CD8-positive, alpha-beta memory T cell (primary cell): Measurements from ENCODE around the gene DSC2. TPM values are rescaled to one million over a fixed set of nuclear protein-coding genes. Genes with fewer than 3 reads are reported as not detected.
"Not testable (repeated sequence)": the region's sequence is repeated elsewhere in the genome, so short reads cannot be mapped to it uniquely, and the experiment has no call there.

Experiments used
- CTCF ChIA-PET: fragments of 350-600 bp; sonication (Branson Sonifier 250); formaldehyde crosslinking; loops from one replicate; lab custom pipeline; 2021; ENCODE audit warnings: antibody characterized with exemption; lab: Charles Lee
- POLR2A ChIA-PET: fragments of 350-600 bp; sonication (Branson Sonifier 250); formaldehyde crosslinking; loops from one replicate; lab custom pipeline; 2021; ENCODE audit warnings: antibody characterized with exemption; lab: Charles Lee
- DNase-seq, 5 donors: peaks; one replicate each; pipeline versions ENCODE4 v3.0.0 to v3.0.0-alpha.2; 2020 to 2022; ENCODE audit warnings: mixed read lengths in 1 of 5
- H3K27ac ChIP-seq: one replicate; pipeline ENCODE4 v1.7.0; 2013; ENCODE audit warnings: low read depth, mild to moderate bottlenecking, low read length, moderate library complexity
- H3K27me3 ChIP-seq: 2 replicates; pipeline ENCODE4 v1.7.0; 2013; ENCODE audit warnings: low read length, mild to moderate bottlenecking; ENCODE audit not compliant: insufficient read depth, poor library complexity, severe bottlenecking
- H3K36me3 ChIP-seq: 2 replicates; pipeline ENCODE4 v1.7.0; 2013; ENCODE audit warnings: mild to moderate bottlenecking, low read length, moderate library complexity; ENCODE audit not compliant: insufficient read depth
- H3K4me1 ChIP-seq: 2 replicates; pipeline ENCODE4 v1.7.0; 2013; ENCODE audit warnings: mild to moderate bottlenecking, low read length, moderate library complexity; ENCODE audit not compliant: insufficient read depth
- H3K4me3 ChIP-seq: 2 replicates; pipeline ENCODE4 v1.7.0; 2013; ENCODE audit warnings: mild to moderate bottlenecking, low read length
- H3K9me3 ChIP-seq: 2 replicates; pipeline ENCODE4 v1.7.0; 2013; ENCODE audit warnings: mild to moderate bottlenecking, low read length
- H3K27ac Mint-ChIP-seq, 8 donors: one replicate each; pipeline ENCODE4 v1.8.0; 2020 to 2021; ENCODE audit warnings: mixed read lengths in 8 of 8, mild to moderate bottlenecking in 6 of 8, inconsistent platforms in 3 of 8, moderate library complexity in 3 of 8
- H3K27me3 Mint-ChIP-seq, 2 donors: one replicate each; pipeline ENCODE4 v1.8.0; 2020 to 2021; ENCODE audit warnings: mixed read lengths in 2 of 2, mild to moderate bottlenecking in 1 of 2, moderate library complexity in 1 of 2
- H3K36me3 Mint-ChIP-seq, 3 donors: one replicate each; pipeline ENCODE4 v1.8.0; 2020 to 2021; ENCODE audit warnings: mixed read lengths in 3 of 3, inconsistent platforms in 1 of 3, mild to moderate bottlenecking in 1 of 3
- H3K4me1 Mint-ChIP-seq, 3 donors: one replicate each; pipeline ENCODE4 v1.8.0; 2020 to 2021; ENCODE audit warnings: mixed read lengths in 3 of 3, inconsistent platforms in 1 of 3, mild to moderate bottlenecking in 1 of 3
- H3K4me3 Mint-ChIP-seq, 7 donors: one replicate each; pipeline ENCODE4 v1.8.0; 2020 to 2021; ENCODE audit warnings: mixed read lengths in 7 of 7, mild to moderate bottlenecking in 6 of 7, moderate library complexity in 4 of 7, inconsistent platforms in 2 of 7
- H3K9me3 Mint-ChIP-seq, 5 donors: one replicate each; pipeline ENCODE4 v1.8.0; 2020 to 2022; ENCODE audit warnings: mixed read lengths in 5 of 5, mild to moderate bottlenecking in 3 of 5, moderate library complexity in 2 of 5, inconsistent platforms in 1 of 5
- polyA plus RNA-seq: library from polyadenylated mRNA; unstranded; fragments of 300-500 nt; fragmentation: Illumina TruSeq; gene quantifications from one replicate; pipeline ENCODE4 v1.2.3, GENCODE V29; 2021
- total RNA-seq, 2 experiments: library from RNA; stranded (reverse); gene quantifications; one replicate each; pipeline ENCODE4 v1.2.3, GENCODE V29; 2021

Gene DSC2
- total and polyA plus RNA-seq, 3 experiments from 2014 or later = not detected

GRCh38 chr18:31040686-31041270 is 61.4 kb downstream of the DSC2 start:
- DNase-seq = no peak
- POLR2A ChIA-PET = no interaction called here
- no peaks in the 10 kb centered on the region for H3K36me3 ChIP-seq
- no peaks in the 10 kb centered on the region for H3K9me3 ChIP-seq
- H3K27me3 ChIP-seq = no peaks in the 10 kb centered on the region
- no peaks in the 10 kb centered on the region for H3K4me1 Mint-ChIP-seq
- no peak overlapping the region for H3K4me3 ChIP-seq
- no peak overlapping the region for H3K4me3 Mint-ChIP-seq
- CTCF ChIA-PET = no interaction called here
- H3K9me3 Mint-ChIP-seq = peaks cover 16 to 27% (median 25%) of the 10 kb centered on the region in 5 donors
- H3K36me3 Mint-ChIP-seq = peaks cover 0 to 1% (median 0%) of the 10 kb centered on the region in 3 donors
- H3K4me1 ChIP-seq = no peaks in the 10 kb centered on the region
- H3K27ac ChIP-seq = no peak overlapping the region
- H3K27me3 Mint-ChIP-seq = peaks cover 20 to 22% of the 10 kb centered on the region in 2 donors
- H3K27ac Mint-ChIP-seq = no peak overlapping the region

- Histone ChIP-seq H3K4me1 (no peaks in the 10 kb centered on the region), H3K27me3 (no peaks in the 10 kb centered on the region), H3K9me3 (no peaks in the 10 kb centered on the region), H3K36me3 (no peaks in the 10 kb centered on the region), H3K27ac (no peak overlapping the region), H3K4me3 (no peak overlapping the region)
- peaks cover 0 to 1% (median 0%) of the 10 kb centered on the region in 3 donors for H3K36me3 Mint-ChIP-seq
- CTCF ChIA-PET = no interaction called here
- no peak overlapping the region for H3K4me3 Mint-ChIP-seq
- H3K4me1 Mint-ChIP-seq = no peaks in the 10 kb centered on the region
- H3K9me3 Mint-ChIP-seq = peaks cover 17 to 26% (median 21%) of the 10 kb centered on the region in 5 donors
- H3K27ac Mint-ChIP-seq = no peak overlapping the region
- POLR2A ChIA-PET = no interaction called here
- H3K27me3 Mint-ChIP-seq = peaks cover 17 to 22% of the 10 kb centered on the region in 2 donors
- DNase-seq = no peak
These were observed 62.8 kb downstream of the DSC2 start for GRCh38 chr18:31039426-31039825.

GRCh38 chr18:31037686-31038085 is 64.5 kb downstream of the DSC2 start:
- POLR2A ChIA-PET, H3K4me3 ChIP-seq, H3K4me1 Mint-ChIP-seq, DNase-seq, H3K36me3 Mint-ChIP-seq, H3K27ac Mint-ChIP-seq, H3K27me3 ChIP-seq, H3K9me3 ChIP-seq, H3K27ac ChIP-seq, H3K4me3 Mint-ChIP-seq, H3K4me1 ChIP-seq, H3K36me3 ChIP-seq, CTCF ChIA-PET: not testable (repeated sequence)
- Mint-ChIP-seq H3K9me3 (peaks cover 8 to 24% (median 17%) of the 10 kb centered on the region in 5 donors), H3K27me3 (peaks cover 16 to 17% of the 10 kb centered on the region in 2 donors)

GRCh38 chr18:31034541-31034940 is 67.7 kb downstream of the DSC2 start:
- Histone ChIP-seq H3K4me1 (no peaks in the 10 kb centered on the region), H3K27ac (no peak overlapping the region), H3K9me3 (no peaks in the 10 kb centered on the region), H3K36me3 (no peaks in the 10 kb centered on the region), H3K27me3 (no peaks in the 10 kb centered on the region), H3K4me3 (no peak overlapping the region)
- no peak overlapping the region for H3K4me3 Mint-ChIP-seq
- H3K9me3 Mint-ChIP-seq = peaks cover 3 to 20% (median 9%) of the 10 kb centered on the region in 5 donors
- ChIA-PET CTCF (no interaction called here), POLR2A (no interaction called here)
- peaks cover 0 to 1% of the 10 kb centered on the region in 2 donors for H3K27me3 Mint-ChIP-seq
- no peak for DNase-seq
- no peaks in the 10 kb centered on the region for H3K36me3 Mint-ChIP-seq
- H3K27ac Mint-ChIP-seq = no peak overlapping the region
- H3K4me1 Mint-ChIP-seq = no peaks in the 10 kb centered on the region

- CTCF ChIA-PET = no interaction called here
- Mint-ChIP-seq H3K27me3 (peaks cover 0 to 1% of the 10 kb centered on the region in 2 donors), H3K4me1 (no peaks in the 10 kb centered on the region), H3K27ac (no peak overlapping the region), H3K9me3 (peaks cover 2 to 20% (median 10%) of the 10 kb centered on the region in 5 donors), H3K4me3 (no peak overlapping the region), H3K36me3 (no peaks in the 10 kb centered on the region)
- no peak for DNase-seq
- POLR2A ChIA-PET = no interaction called here
- Histone ChIP-seq H3K27me3 (no peaks in the 10 kb centered on the region), H3K4me3 (no peak overlapping the region), H3K36me3 (no peaks in the 10 kb centered on the region), H3K9me3 (no peaks in the 10 kb centered on the region), H3K27ac (no peak overlapping the region), H3K4me1 (no peaks in the 10 kb centered on the region)
These were observed 71.5 kb downstream of the DSC2 start for GRCh38 chr18:31030574-31031278.

- Histone ChIP-seq H3K27ac (no peak overlapping the region), H3K4me3 (no peak overlapping the region), H3K9me3 (no peaks in the 10 kb centered on the region), H3K4me1 (no peaks in the 10 kb centered on the region), H3K27me3 (no peaks in the 10 kb centered on the region), H3K36me3 (no peaks in the 10 kb centered on the region)
- no peak for DNase-seq
- Mint-ChIP-seq H3K4me3 (no peak overlapping the region), H3K4me1 (no peaks in the 10 kb centered on the region), H3K27ac (no peak overlapping the region), H3K9me3 (peaks cover 3 to 17% (median 5%) of the 10 kb centered on the region in 5 donors), H3K36me3 (no peaks in the 10 kb centered on the region), H3K27me3 (no peaks in the 10 kb centered on the region)
- ChIA-PET POLR2A (no interaction called here), CTCF (no interaction called here)
These were observed 86.3 kb downstream of the DSC2 start for GRCh38 chr18:31015715-31016434.

GRCh38 chr18:31011455-31011854 is 90.8 kb downstream of the DSC2 start:
- H3K27ac ChIP-seq, H3K4me3 Mint-ChIP-seq, H3K9me3 ChIP-seq, H3K27ac Mint-ChIP-seq, H3K36me3 ChIP-seq, CTCF ChIA-PET, H3K27me3 ChIP-seq, H3K4me3 ChIP-seq, H3K4me1 Mint-ChIP-seq, H3K36me3 Mint-ChIP-seq, DNase-seq, H3K27me3 Mint-ChIP-seq, POLR2A ChIA-PET, H3K4me1 ChIP-seq: not testable (repeated sequence)
- H3K9me3 Mint-ChIP-seq = peaks cover 0 to 22% (median 4%) of the 10 kb centered on the region in 5 donors

GRCh38 chr18:31010601-31011000 is 91.6 kb downstream of the DSC2 start:
- Histone ChIP-seq H3K4me3 (no peak overlapping the region), H3K9me3 (no peaks in the 10 kb centered on the region), H3K27ac (no peak overlapping the region), H3K36me3 (no peaks in the 10 kb centered on the region), H3K27me3 (no peaks in the 10 kb centered on the region), H3K4me1 (no peaks in the 10 kb centered on the region)
- Mint-ChIP-seq H3K9me3 (peaks cover 0 to 18% (median 4%) of the 10 kb centered on the region in 5 donors), H3K4me1 (no peaks in the 10 kb centered on the region), H3K27me3 (no peaks in the 10 kb centered on the region), H3K36me3 (no peaks in the 10 kb centered on the region), H3K27ac (no peak overlapping the region), H3K4me3 (no peak overlapping the region)
- ChIA-PET CTCF (no interaction called here), POLR2A (no interaction called here)
- DNase-seq = no peak
